ENCODE results near the gene PPP2R3B. TPM values are rescaled to one million over a fixed set of nuclear protein-coding genes. Genes with fewer than 3 reads are reported as not detected.

The PPP2R3B gene
- total RNA-seq, 4 donors from 2014 or later: 7.8 to 27.9 (median 11.6) TPM

DNA sequence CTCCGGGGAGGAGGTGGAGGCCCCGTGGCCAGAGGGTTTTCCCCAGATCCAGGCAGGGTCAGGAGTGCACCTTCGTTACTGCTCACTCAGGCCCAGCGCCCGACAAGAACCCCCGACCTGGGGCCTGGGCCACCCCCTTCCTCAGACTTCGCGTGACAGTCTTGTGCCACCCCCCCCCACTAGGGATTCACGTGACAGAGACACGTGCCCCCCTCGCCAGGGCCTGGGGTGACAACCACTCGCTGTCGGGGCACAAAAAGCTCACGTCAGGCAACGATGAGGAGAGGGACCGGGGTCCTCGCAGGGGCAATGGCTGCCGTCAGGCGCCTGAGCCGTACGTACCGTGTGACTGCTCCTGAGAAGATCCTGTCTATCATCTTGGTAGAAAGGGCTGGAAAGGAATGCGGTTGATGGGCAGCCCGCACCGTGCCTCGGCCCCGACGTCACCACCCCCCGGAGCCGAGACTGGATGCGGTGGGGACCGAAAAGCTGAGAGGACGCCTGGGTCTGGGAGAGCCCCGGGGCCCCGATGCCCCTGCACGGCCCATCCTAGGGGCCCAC, 45.1 kb downstream of the PPP2R3B start:
- Histone ChIP-seq H3K36me3 (no peaks in the 10 kb centered on the region), H3K4me1 (no peaks in the 10 kb centered on the region), H3K27ac (no peak overlapping the region), H3K9me3 (no peaks in the 10 kb centered on the region), H3K27me3 (no peaks in the 10 kb centered on the region), H3K4me3 (no peak overlapping the region)
- in situ Hi-C loops (cut with MboI; ENCODE audit: low pct_ligation_motif_present in 1 of 4, low pct_unique_long_range_greater_than_20kb in 1 of 4, low sequenced_read_pairs in 3 of 4): no loop called here
- intact Hi-C loops (cut with DNase I; ENCODE audit: low total_unique reads): no loop called here
- TF ChIP-seq POLR2AphosphoS5 (IDR thresholded peaks at IDR 0.05) (no peak), POLR2A (IDR thresholded peaks at IDR 0.05) (no peak), EP300 (IDR thresholded peaks at IDR 0.05; ENCODE audit: low read depth) (no peak)
- TF ChIP-seq, protein P1, sequence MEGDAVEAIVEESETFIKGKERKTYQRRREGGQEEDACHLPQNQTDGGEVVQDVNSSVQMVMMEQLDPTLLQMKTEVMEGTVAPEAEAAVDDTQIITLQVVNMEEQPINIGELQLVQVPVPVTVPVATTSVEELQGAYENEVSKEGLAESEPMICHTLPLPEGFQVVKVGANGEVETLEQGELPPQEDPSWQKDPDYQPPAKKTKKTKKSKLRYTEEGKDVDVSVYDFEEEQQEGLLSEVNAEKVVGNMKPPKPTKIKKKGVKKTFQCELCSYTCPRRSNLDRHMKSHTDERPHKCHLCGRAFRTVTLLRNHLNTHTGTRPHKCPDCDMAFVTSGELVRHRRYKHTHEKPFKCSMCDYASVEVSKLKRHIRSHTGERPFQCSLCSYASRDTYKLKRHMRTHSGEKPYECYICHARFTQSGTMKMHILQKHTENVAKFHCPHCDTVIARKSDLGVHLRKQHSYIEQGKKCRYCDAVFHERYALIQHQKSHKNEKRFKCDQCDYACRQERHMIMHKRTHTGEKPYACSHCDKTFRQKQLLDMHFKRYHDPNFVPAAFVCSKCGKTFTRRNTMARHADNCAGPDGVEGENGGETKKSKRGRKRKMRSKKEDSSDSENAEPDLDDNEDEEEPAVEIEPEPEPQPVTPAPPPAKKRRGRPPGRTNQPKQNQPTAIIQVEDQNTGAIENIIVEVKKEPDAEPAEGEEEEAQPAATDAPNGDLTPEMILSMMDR (IDR thresholded peaks at IDR 0.05): no peak
- no peak for DNase-seq
- 96% methylated on average over 32 of the region's 36 CpGs; no CpG with 5 or more reads in 1 of the 2 donors for WGBS, 2 donors (ENCODE audit: low coverage in 1 of 2)

DNA sequence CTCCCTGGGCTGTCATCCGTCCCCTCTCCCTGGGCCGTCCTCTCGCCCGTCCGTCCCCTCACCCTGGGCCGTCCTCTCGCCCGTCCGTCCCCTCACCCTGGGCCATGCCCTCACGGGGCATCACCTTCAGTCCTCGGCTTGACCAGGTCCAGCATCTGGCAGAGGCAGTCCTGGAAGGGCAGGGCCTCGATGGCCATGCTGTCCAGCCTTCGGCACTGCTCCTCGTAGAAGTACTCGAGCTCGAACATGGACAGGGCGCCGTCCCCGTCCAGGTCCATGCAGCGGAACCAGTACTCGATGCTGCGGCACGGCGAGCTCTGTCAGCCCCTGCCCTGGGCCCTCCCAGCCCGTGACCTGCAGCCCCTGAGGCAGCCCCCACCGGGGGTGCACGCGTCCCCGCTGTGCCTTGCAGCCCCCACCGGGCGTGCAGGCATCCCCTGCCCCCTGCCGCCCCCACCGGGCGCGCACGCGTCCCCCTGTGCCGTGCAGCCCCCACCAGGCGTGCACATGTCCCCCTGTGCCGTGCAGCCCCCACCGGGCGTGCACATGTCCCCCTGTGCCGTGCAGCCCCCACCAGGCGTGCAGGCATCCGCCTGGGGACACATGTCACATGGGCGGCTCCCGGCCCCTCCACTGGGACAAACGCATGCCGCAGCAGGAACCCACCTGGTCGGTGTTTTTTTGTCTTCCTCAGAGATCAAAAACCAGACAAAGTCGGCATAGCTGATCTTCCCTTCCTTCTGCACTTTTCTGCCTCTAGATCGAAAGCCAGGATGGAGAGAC, 45.9 kb downstream of the PPP2R3B start:
- no peak for DNase-seq
- Histone ChIP-seq H3K4me3 (no peak overlapping the region), H3K4me1 (no peaks in the 10 kb centered on the region), H3K9me3 (no peaks in the 10 kb centered on the region), H3K27me3 (no peaks in the 10 kb centered on the region), H3K36me3 (no peaks in the 10 kb centered on the region), H3K27ac (no peak overlapping the region)
- intact Hi-C loops (cut with DNase I; ENCODE audit: low total_unique reads): no loop called here
- in situ Hi-C loops (cut with MboI; ENCODE audit: low pct_ligation_motif_present in 1 of 4, low pct_unique_long_range_greater_than_20kb in 1 of 4, low sequenced_read_pairs in 3 of 4): no loop called here
- WGBS, 2 donors (ENCODE audit: low coverage in 1 of 2): 96 to 100% methylated on average over 1 to 48 of the region's 52 CpGs
- TF ChIP-seq, protein P1 (IDR thresholded peaks at IDR 0.05): no peak
- TF ChIP-seq EP300 (IDR thresholded peaks at IDR 0.05; ENCODE audit: low read depth) (no peak), POLR2A (IDR thresholded peaks at IDR 0.05) (no peak), POLR2AphosphoS5 (IDR thresholded peaks at IDR 0.05) (no peak)

DNA sequence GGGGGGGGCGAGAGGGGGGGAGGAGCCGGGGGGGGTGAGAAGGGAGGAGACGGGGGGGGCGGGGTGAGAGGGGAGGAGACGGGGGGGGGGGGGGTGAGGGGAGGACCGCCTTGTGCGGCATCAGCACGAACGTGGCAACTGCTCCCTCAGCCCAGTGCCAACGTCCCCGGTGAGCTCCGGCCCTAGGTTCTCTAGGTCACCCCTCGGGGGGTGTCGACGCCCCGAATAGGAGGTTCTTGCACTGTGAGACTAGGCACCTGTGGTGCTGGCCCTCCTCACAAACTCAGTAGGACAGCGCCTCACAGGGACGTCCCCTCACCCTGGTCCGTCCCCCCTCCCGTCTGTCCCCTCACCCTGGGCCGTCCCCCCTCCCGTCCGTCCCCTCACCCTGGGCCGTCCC, 46.6 kb downstream of the PPP2R3B start:
- in situ Hi-C loops (cut with MboI; ENCODE audit: low pct_ligation_motif_present in 1 of 4, low pct_unique_long_range_greater_than_20kb in 1 of 4, low sequenced_read_pairs in 3 of 4): no loop called here
- DNase-seq: no peak
- H3K27ac ChIP-seq: no peak overlapping the region
- 90% methylated on average over 19 of the region's 24 CpGs; no CpG with 5 or more reads in 1 of the 2 donors for WGBS, 2 donors (ENCODE audit: low coverage in 1 of 2)
- H3K4me1 ChIP-seq: no peaks in the 10 kb centered on the region
- TF ChIP-seq POLR2A (IDR thresholded peaks at IDR 0.05) (no peak), EP300 (IDR thresholded peaks at IDR 0.05; ENCODE audit: low read depth) (no peak), POLR2AphosphoS5 (IDR thresholded peaks at IDR 0.05) (no peak)
- TF ChIP-seq, protein P1 (IDR thresholded peaks at IDR 0.05): no peak
- H3K36me3 ChIP-seq: no peaks in the 10 kb centered on the region
- intact Hi-C loops (cut with DNase I; ENCODE audit: low total_unique reads): no loop called here
- no peak overlapping the region for H3K4me3 ChIP-seq
- no peaks in the 10 kb centered on the region for H3K27me3 ChIP-seq
- H3K9me3 ChIP-seq: no peaks in the 10 kb centered on the region

GRCh38 chrX:338836-339400, 47.8 kb downstream of the PPP2R3B start:
- no peak for TF ChIP-seq POLR2A (IDR thresholded peaks at IDR 0.05)
- TF ChIP-seq POLR2AphosphoS5 (IDR thresholded peaks at IDR 0.05): no peak
- TF ChIP-seq EP300 (IDR thresholded peaks at IDR 0.05; ENCODE audit: low read depth): no peak
- TF ChIP-seq, protein P1 (IDR thresholded peaks at IDR 0.05): no peak
- intact Hi-C loops (cut with DNase I; ENCODE audit: low total_unique reads): no loop called here
- Histone ChIP-seq H3K36me3 (no peaks in the 10 kb centered on the region), H3K4me3 (no peak overlapping the region), H3K4me1 (no peaks in the 10 kb centered on the region), H3K27me3 (no peaks in the 10 kb centered on the region), H3K9me3 (no peaks in the 10 kb centered on the region), H3K27ac (no peak overlapping the region)
- 97% methylated on average over 44 of the region's 44 CpGs; no CpG with 5 or more reads in 1 of the 2 donors for WGBS, 2 donors (ENCODE audit: low coverage in 1 of 2)
- no peak for DNase-seq
- in situ Hi-C loops (cut with MboI; ENCODE audit: low pct_ligation_motif_present in 1 of 4, low pct_unique_long_range_greater_than_20kb in 1 of 4, low sequenced_read_pairs in 3 of 4): no loop called here
